HG03432 (cell line): ENCODE data around the gene CDC45.
"Not testable (repeated sequence)": the region's sequence is repeated elsewhere in the genome, so short reads cannot be mapped to it uniquely, and the experiment has no call there.

Experiments
- ATAC-seq: cut with Tn5 transposase; IDR thresholded peaks from one replicate; pipeline ENCODE4 v1.9.1; 2021; ENCODE audit warnings: mild to moderate bottlenecking, moderate library complexity; ENCODE audit not compliant: unreplicated experiment

The CDC45 gene, protein sequence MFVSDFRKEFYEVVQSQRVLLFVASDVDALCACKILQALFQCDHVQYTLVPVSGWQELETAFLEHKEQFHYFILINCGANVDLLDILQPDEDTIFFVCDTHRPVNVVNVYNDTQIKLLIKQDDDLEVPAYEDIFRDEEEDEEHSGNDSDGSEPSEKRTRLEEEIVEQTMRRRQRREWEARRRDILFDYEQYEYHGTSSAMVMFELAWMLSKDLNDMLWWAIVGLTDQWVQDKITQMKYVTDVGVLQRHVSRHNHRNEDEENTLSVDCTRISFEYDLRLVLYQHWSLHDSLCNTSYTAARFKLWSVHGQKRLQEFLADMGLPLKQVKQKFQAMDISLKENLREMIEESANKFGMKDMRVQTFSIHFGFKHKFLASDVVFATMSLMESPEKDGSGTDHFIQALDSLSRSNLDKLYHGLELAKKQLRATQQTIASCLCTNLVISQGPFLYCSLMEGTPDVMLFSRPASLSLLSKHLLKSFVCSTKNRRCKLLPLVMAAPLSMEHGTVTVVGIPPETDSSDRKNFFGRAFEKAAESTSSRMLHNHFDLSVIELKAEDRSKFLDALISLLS

GRCh38 chr22:19479355-19480172 is at the start of gene CDC45:
Gene CDC45 (plus strand): TSS chr22:19479920. CDS start chr22:19479969, 49 bp downstream.
- peak; percentile 83 for ATAC-seq

GRCh38 chr22:19429950-19430889 is 49.5 kb upstream of the CDC45 start:
- ATAC-seq, result no peak

DNA sequence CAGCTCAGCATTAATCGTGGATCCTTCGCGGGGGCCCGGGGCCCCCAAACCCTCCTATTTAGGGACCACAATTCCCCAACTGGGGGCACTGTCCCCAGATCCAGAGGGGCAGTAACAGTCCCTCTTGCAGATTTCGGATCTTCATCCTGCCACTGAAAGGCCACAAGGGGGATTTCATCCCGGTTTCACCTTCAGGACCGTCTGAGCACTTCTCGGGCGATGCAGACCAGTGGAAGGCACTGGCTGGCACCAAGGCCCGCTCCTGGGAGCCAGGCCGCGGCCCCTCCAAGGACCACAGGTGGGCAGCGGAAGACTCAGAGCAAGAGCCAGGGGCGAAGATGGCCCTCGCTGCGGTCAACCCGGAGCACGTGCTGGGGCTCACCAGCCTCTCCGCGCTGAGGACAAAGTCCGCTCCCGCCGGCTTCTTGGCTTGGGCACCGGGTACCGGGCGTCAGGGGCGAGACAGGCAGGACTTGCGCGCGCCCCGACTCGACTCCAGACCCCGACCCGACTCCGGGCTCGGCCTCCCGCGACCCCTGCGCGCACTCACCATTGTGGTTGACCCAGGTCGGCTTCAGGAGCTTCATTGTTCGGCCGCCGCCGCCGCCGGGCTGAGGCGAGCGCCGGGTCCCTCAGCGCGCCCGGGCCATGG is 48.7 kb upstream of the CDC45 start:
- peak; percentile 15 for ATAC-seq

GRCh38 chr22:19431649-19432132 is 48.0 kb upstream of the CDC45 start, which contains the start of gene HIRA:
Gene HIRA (minus strand): TSS chr22:19431733. CDS start chr22:19431476, 257 bp downstream.
- ATAC-seq, result peak; percentile 65

- peak; percentile 78 for ATAC-seq
Measured at GRCh38 chr22:19432133-19432851, 47.4 kb upstream of the CDC45 start, which contains the start of gene MRPL40. Gene MRPL40 (plus strand): TSS chr22:19432545. CDS start chr22:19432555, 10 bp downstream.

GRCh38 chr22:19434401-19434800 is 45.3 kb upstream of the CDC45 start:
- ATAC-seq, result no peak

DNA sequence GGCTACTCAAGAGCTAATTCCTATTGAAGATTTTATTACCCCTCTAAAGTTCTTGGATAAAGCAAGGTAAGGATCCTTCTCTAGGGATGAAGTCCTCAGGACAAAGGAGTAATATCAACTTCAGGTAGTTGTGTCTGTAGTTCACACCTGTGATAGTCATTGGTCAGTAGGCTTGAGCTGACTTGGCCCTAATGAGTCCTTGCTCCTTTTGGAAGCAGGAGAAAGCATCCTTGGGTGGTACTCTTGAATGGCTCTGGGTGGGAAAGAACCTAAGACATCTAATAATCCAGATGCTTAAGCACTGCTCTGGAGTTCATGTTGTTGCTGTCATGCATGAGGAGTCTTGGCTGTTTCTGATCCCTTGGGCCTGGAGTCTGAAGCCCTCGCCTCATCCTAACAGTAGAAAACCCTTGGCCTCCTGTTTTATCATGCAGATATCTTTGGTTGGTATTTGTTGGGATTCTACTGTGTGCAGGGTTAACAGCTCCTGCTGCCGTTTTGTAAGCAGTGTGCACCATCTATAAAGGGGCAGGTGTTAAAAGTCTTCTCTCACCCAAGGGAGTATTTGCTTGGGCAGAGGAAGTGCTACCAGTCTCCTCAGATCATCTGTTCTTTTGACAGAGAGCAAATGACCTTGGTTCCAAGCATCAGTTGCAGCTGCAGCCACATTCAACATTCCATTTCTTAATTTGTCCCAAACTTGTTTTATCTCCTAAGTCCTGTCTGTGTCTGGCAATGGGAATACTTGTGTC is 44.7 kb upstream of the CDC45 start:
- ATAC-seq, result no peak

- ATAC-seq, result not testable (repeated sequence)
Measured at GRCh38 chr22:19436444-19437161, 43.1 kb upstream of the CDC45 start.

GRCh38 chr22:19438298-19438697 is 41.4 kb upstream of the CDC45 start:
- ATAC-seq, result no peak

GRCh38 chr22:19440411-19441195 is 39.1 kb upstream of the CDC45 start:
- ATAC-seq, result no peak

DNA sequence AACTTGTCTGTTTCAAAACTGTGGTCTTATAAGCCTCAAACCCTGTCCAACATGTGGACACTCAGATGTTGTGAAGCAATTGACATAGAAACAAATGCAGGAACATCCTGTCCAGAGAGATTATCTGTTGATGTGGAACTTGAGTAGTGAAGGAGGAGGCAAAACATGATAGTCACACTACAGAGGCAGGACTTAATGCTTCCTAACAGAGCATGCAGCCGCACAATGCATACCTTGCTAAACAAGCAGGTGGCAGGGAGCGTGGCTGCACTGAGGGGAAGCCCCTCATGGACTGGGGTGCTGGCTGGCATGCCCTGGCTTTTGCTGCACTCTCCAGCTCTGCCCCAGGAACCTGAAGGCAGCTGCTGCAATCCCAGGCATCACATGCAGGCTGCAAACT is 37.6 kb upstream of the CDC45 start:
- no peak for ATAC-seq

GRCh38 chr22:19443544-19444211 is 36.0 kb upstream of the CDC45 start:
- ATAC-seq, result no peak

DNA sequence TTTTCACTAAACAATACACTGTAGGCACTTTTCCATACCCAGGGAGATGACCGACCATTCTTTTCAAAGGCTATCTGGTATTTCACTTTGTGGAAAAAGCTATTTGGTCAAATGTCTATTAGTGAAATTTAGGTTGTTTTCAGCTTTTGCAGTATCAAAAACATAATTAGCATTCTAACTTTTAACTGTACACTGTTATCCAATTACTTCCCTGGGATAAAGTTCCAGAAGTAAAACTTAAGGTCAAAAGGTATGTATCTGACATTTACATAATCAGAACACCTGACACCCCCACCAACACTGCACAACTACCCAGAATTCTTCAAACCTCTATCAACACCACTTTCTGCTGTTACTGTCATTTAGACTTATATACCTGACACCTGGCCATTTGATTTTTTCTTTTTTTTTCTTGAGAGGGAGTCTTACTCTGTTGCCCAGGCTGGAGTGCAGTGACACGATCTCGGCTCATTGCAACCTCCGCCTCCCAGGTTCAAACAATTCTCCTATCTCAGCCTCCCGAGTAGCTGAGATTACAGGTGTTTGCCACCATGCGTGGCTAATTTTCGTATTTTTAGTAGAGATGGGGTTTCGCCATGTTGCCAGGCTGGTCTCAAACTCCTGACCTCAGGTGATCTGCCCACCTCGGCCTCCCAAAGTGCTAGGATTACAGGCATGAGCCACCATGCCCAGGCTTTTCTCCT is 34.3 kb upstream of the CDC45 start:
- not testable (repeated sequence) for ATAC-seq

GRCh38 chr22:19446603-19447329 is 33.0 kb upstream of the CDC45 start:
- ATAC-seq, result no peak
